T-helper 1 cell treated with Interleukin-12 subunit alpha and Interleukin-12 subunit beta and Interleukin-4 antibody, amounts not matched to agents 30 ng/mL and 1 ng/mL, for 36 hours (primary cell): Measurements from ENCODE around the gene AP1S2. TPM values are rescaled to one million over a fixed set of nuclear protein-coding genes. Genes with fewer than 3 reads are reported as not detected.

Experiments used
- intact Hi-C: fragments of 100-400 bp; cut with micrococcal nuclease; formaldehyde crosslinking; loops from one replicate; pipeline ENCODE4 v1.15.1; 2024
- total RNA-seq: library from RNA; stranded (reverse); gene quantifications from 2 replicates; pipeline ENCODE4 v1.2.3, GENCODE V29; 2022

Gene AP1S2
- total RNA-seq, 1 donor from 2014 or later, result 21.0 TPM

- intact Hi-C loops, result no loop called here
Observed at GRCh38 chrX:15813416-15813815, 41.2 kb downstream of the AP1S2 start.

GRCh38 chrX:15812192-15812938 lies 42.2 kb downstream of the AP1S2 start:
- intact Hi-C loops, result no loop called here

- intact Hi-C loops, result no loop called here
Observed at GRCh38 chrX:15808254-15808653, 46.4 kb downstream of the AP1S2 start.

- intact Hi-C loops, result no loop called here
Observed at GRCh38 chrX:15804563-15804962, 50.0 kb downstream of the AP1S2 start.

GRCh38 chrX:15797707-15798106 lies 56.9 kb downstream of the AP1S2 start:
- intact Hi-C loops, result no loop called here

- intact Hi-C loops, result loop anchor here (1.0 to 2.0 kb wide), 13 partner anchors 9 to 1079 kb away; partner anchors contain the start of genes CA5B, PIGA, PIR and RBBP7
Observed at GRCh38 chrX:15790769-15791290, 63.8 kb downstream of the AP1S2 start.

- intact Hi-C loops, result loop anchor here (1.0 to 2.0 kb wide), 13 partner anchors 8 to 1080 kb away; partner anchors contain the start of genes CA5B, PIGA, PIR and RBBP7
Observed at GRCh38 chrX:15789979-15790768, 64.4 kb downstream of the AP1S2 start, which contains the start of gene ZRSR2. Gene ZRSR2, plus strand, starts transcription at chrX:15790484. Its CDS starts 12 bp downstream, at chrX:15790496.

GRCh38 chrX:15786915-15787314 lies 67.7 kb downstream of the AP1S2 start:
- intact Hi-C loops, result no loop called here

GRCh38 chrX:15785176-15785750 lies 69.3 kb downstream of the AP1S2 start:
- intact Hi-C loops, result no loop called here

- intact Hi-C loops, result loop anchor here (1.0 to 2.0 kb wide), 2 partner anchors 8 to 107 kb away; partner anchors contain the start of gene ZRSR2
Observed at GRCh38 chrX:15781961-15782699, 72.5 kb downstream of the AP1S2 start.

Other genes starting within 250 kb of the AP1S2 start
- not detected in 2 replicates for gene CLTRN, start 190.0 kb downstream of the AP1S2 start, total RNA-seq
- 8.7 and 10.2 TPM in 2 replicates for gene CA5B, start 116.5 kb downstream of the AP1S2 start, total RNA-seq
- gene ZRSR2, start 64.3 kb downstream of the AP1S2 start, total RNA-seq, result 22.0 and 23.4 TPM in 2 replicates